Left forelimb (tissue), 1 donor: ENCODE measurements around the gene SLC1A3.
"Not testable (repeated sequence)": the region's sequence is repeated elsewhere in the genome, so short reads cannot be mapped to it uniquely, and the experiment has no call there.

Source experiments
- DNase-seq: peaks from one replicate; pipeline ENCODE4 v3.0.0-alpha.2; 2018; ENCODE audit warnings: low spot score

The SLC1A3 gene

DNA sequence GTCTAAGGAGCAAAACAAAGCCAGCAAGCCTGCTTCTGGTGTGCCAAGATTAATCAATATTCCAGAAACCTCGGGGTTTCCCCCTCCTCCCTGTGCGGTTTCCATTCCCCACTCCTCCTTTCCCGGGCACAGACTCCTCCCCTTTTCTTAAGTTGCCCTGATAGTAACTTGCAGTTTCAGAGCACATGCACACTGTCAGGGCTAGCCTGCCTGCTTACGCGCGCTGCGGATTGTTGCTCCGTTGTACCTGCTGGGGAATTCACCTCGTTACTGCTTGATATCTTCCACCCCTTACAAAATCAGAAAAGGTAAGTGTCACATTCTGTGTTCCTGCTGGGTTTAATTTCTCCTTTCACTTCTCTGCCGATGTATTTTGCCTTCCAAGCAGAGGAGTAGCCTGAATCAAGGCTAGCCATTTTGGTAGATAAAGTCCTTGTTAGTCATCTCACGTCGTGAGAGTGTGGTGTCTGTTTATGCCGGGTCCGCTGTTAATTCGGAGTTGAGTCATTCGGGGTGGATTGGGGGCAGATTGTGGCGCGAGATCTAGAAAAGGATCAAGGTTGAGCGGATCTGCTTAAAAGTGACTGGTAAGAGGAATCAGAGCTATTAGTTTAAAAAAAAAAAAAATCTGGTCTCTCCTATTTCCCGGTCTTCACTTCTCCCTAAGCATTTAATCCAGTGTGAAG is at the start of gene SLC1A3:
Gene SLC1A3 (plus strand): TSS at position 179 of the 686 bp plus-strand sequence. CDS start 1,818 bp downstream, outside the sequence.
- peak; percentile 77 for DNase-seq

DNA sequence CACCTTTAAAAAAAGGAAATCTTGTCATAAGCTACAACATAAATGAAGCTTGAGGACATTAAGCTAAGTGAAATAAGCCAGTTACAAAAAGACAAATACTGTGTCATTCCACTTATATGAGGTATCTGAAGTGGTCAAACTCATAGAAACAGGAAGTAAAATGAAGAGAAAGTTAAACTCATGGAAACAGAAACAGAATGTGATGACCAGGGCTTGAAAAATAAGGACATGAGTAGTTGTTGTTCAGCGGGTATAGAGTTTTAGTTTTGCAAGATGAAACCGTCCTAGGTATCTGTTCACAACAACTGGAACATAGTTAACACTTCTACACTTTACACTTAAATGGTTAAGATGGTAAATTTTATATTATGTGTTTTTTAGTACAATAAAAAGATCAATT is 47.8 kb upstream of the SLC1A3 start:
- no peak for DNase-seq

DNA sequence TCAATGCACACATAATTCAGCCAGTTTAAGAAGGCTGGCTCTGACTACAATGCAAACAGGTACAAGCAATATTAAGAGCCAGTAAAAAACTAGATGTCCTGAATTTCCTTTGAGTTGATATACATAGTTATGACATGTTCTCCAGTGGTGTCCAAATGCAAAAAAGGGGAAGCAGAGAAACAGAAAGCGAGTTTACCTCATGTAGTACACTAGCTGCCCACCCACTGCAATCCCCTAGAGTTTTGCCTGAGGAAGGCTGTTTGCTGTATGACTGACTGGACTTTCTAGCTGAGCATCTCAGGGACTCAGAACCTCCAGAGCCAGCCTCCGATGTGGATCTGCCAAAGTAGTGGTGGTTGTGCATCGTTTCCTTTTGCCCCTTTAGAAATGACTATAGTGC is 44.8 kb upstream of the SLC1A3 start:
- no peak for DNase-seq

GRCh38 chr5:36569491-36569890 is 36.9 kb upstream of the SLC1A3 start:
- DNase-seq = no peak

DNA sequence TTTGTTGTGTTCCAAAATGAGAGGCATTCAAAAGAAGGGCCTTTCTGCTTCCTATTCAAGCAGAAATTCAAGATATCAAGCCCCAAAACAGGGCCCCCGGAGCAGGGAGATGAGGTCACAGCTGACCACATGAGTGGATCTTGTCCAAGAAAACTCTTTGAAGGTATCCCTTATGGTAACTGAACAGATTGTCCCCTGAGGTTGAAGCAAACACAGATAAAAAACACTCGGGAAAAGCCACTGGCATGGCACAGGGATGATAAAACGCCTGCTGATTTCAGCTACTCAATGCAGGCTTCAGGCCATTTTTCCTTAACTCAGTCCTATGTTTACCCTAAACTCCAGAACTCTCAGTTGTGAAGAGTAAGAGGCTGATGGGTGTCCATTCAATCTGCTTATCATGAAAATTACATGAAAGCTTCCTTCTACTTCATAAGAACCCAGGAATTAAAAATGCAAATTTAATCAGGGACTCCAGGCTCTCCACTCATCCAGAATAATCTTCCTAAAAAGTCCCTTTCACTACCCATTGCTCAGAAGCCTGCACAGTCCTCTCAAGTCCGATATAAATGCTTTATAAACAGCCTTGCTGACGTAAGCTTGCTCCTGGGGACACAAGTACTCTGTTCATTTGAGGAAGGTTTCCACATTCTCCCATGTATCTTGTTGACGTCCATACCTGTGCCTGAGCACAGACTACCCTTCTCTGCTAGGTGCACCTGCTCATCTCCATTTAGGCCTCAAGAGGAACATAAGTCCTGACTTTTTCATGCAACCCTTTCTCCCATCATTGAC is 35.9 kb upstream of the SLC1A3 start:
- DNase-seq = no peak

DNA sequence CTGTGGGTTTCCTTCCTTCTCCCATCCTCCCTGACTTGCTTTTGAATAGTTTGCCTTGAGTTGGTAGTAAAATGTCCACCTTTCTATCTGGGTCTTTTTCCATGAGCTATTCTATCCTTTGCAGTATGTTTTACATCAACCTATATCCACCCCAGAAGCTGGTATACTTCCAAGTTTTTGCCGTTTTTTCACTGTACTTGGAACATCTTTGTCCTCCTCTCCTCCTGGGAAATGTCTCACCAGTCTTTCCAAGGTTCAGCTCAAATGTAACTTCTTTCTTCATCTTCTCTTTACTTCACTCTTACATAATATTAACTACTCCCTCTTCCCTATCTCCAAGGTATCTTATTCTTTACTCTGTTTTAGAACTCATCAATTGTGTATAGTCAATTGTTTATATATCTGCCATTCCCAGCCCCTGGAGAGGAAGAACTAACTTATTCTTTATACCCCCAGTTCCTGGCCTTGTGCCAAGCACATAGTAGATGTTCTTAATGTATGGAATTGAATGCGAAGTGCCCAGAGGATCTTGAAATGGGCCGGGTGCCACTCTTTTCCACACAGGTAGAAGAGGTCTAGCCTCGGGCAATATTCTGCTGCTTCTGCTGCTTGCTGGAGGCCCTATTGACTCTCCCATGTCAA is 34.9 kb upstream of the SLC1A3 start:
- DNase-seq = no peak

DNA sequence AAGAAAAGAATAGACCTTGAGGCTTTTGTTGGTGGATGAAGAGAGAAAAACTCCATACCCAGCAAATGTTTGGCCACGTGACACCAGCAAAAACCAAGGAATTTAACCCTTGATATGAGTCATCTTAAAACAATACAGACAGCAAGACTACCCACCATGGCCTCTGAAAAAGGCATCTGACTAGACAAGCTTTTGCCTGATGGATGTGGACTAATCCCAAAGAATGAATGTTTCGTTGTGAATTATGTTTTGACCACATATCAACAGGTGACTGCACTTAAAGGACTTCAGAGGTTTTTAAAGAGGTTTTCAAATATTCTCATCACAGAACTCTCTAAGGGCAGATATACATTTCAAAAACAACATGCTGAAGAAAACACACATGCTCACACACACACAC is 33.0 kb upstream of the SLC1A3 start:
- no peak for DNase-seq

GRCh38 chr5:36575361-36575781 is 31.0 kb upstream of the SLC1A3 start:
- DNase-seq = no peak

GRCh38 chr5:36576721-36577120 is 29.7 kb upstream of the SLC1A3 start:
- DNase-seq = no peak

DNA sequence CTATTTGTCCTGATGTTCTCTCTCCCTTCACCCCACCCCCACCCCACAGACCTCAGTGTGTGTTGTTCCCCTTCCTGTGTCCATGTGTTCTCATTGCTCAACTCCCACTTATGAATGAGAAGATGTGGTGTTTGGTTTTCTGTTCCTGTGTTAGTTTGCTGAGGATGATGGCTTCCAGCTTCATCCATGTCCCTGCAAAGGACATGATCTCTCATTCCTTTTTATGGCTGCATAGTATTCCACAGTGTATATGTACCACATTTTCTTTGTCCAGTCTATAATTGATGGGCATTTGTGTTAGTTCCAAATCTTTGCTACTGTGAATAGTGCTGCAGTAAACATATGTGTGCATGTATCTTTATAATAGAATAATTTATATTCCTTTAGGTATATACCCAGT is 26.5 kb upstream of the SLC1A3 start:
- DNase-seq = not testable (repeated sequence)

- no peak for DNase-seq
These were observed 25.3 kb upstream of the SLC1A3 start for GRCh38 chr5:36581070-36581469.

DNA sequence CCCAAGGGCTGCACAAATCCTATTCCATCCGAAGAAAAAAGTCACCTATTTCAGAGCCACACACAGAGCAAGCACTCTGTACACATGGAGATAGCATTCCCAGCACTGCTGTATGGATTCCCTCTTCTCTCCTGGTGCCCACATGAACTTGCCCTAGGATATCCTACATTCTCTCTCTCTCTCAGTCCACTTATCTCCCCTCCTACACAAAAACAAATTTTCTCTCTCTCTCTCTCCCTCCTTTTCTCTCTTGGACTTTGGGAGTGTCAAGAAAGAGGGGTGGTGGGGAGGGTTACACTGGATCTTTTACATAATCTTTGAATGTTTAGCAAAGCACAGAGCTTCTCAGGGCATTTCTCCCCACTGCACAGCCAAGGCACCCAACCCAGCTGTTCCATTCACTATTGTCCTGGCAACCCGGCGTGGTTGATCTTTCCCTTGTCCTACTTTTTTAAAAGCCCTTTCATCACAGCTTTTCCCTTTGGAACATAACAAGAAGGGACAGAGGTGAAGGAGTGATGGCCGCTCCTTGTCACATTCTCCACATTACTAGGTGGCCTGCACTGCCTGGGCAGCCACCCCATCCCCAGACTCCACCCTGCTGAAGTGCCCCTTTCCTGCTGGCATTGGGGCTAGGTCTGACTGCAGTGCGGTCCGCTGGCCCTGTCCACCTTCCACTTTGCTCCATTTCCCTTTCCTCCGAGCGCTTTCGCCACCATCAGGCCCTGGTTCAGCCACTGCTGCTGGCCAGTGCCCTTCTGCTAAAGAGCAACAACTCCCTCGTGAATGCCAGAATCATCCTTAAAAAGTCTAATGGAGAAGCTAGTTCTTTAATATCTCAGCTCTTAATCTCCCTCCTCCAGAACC is 22.2 kb upstream of the SLC1A3 start:
- no peak for DNase-seq

GRCh38 chr5:36585701-36586100 is 20.7 kb upstream of the SLC1A3 start:
- DNase-seq = no peak

- no peak for DNase-seq
These were observed 19.1 kb upstream of the SLC1A3 start for GRCh38 chr5:36587354-36587753.

GRCh38 chr5:36589735-36590134 is 16.7 kb upstream of the SLC1A3 start:
- not testable (repeated sequence) for DNase-seq

DNA sequence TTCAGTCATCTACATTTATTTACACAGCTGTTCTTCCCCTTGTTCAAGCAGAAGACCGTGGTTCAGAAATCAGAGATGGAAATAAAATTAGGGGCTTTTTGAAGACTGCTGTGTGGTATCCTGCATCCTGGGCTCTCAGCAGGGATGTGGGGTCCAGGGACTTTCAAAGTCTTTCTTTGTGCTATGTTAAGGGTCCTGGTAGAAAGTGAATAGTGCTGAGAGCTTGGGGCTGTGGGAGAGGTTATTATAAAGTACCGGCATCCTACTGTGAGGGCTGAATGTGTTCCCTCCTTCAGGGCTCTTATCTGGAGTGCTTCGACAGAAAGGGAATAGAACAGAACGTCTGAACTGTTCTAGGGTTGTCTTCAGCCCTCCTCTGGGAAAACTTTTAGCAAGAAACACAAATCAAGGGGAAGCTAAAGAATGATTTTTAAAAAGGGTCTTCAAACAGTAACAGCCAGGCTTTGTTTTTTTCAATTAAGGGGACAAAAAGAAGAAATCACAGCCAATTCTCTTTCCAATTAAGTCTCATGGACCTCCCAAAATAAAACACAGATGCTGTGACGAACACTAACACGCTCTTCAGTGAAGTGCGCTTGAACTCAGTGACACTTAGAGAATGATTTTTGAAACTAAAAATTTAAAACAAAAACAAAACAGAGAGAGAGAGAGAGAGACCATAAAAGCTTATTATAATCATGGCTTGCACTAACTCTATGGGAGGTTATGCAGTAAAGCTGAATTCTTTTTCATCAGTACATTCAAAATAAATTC is 15.7 kb upstream of the SLC1A3 start:
- DNase-seq = no peak

- DNase-seq = no peak
These were observed 12.5 kb upstream of the SLC1A3 start for GRCh38 chr5:36593867-36594266.

DNA sequence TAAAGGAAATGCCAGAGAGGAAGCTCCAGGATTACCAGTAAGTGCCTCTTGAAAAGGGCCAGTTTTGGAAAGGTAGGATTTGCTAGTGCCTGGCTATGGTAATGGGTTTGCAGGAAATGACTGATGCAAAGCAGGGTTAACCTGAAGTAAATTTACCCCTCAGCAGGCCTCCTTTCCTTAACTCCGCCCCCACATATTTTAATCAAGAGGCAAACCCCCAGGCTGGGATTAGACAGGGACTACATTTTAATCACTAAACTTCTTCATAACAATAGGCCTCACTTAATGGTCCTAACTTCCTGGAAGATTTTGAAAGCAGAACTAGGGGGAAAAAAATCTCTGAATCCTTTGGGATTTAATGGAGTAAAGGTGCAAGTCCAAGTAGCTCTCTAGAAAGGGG is 10.2 kb upstream of the SLC1A3 start:
- no peak for DNase-seq

GRCh38 chr5:36596756-36597155 is 9.7 kb upstream of the SLC1A3 start:
- DNase-seq = no peak

DNA sequence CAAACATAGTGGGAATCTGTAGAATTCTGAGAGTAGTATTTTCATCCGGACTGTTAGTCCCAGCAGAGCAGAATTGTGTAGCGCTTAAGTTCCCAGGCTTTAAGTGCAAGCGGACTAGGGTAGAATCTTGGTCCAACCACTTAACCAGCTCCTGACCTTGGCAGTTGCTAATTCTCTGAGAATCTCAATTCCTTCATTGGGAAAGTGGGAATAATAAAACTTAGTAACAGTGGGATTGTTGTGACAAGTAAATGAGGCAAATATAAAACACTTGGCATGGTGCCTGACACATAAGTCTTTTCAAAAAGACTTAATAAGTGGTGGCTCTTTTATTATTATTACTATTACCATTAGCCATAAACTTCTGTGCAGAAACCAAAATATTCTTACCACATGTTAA is 8.4 kb upstream of the SLC1A3 start:
- no peak for DNase-seq
